Stimulated activated CD4-positive, alpha-beta T cell treated with anti-CD3 and anti-CD28 coated beads, Interleukin-2, amount 100 ng/mL, for 24 hours (primary cell): Measurements from ENCODE around the gene CRYGS.
"Not testable (repeated sequence)": the region's sequence is repeated elsewhere in the genome, so short reads cannot be mapped to it uniquely, and the experiment has no call there.

Experiments used
- DNase-seq, 2 donors: peaks; one replicate each; pipeline ENCODE4 v3.0.0-alpha.2; 2020

The CRYGS gene

DNA sequence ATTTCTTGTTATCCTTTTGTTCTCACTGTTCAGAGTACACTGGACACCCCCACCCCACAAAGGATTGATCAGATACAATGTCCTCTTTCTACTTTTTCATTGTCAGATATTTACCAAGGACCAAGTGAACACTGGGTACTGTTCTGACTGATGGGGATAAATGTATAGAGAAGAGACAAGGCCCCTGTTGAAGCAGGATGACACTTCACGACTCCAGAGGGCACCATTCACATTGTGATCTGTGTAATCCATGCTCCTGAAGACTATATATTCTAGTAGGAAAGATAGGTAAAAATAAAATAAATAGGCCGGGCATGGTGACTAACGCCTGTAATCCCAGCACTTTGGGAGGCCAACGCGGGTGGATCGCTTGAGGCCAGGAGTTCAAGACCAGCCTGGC lies 7.2 kb upstream of the CRYGS start:
- DNase-seq, result no peak

- DNase-seq, result no peak
Observed at GRCh38 chr3:186549497-186549896, 5.3 kb upstream of the CRYGS start.

- no peak for DNase-seq
Observed at GRCh38 chr3:186540835-186541226, 3.3 kb downstream of the CRYGS start.

GRCh38 chr3:186540221-186540834 lies 3.9 kb downstream of the CRYGS start:
- peak; percentile 83 to 87 for DNase-seq

- DNase-seq, result no peak
Observed at GRCh38 chr3:186538779-186539178, 5.4 kb downstream of the CRYGS start.

DNA sequence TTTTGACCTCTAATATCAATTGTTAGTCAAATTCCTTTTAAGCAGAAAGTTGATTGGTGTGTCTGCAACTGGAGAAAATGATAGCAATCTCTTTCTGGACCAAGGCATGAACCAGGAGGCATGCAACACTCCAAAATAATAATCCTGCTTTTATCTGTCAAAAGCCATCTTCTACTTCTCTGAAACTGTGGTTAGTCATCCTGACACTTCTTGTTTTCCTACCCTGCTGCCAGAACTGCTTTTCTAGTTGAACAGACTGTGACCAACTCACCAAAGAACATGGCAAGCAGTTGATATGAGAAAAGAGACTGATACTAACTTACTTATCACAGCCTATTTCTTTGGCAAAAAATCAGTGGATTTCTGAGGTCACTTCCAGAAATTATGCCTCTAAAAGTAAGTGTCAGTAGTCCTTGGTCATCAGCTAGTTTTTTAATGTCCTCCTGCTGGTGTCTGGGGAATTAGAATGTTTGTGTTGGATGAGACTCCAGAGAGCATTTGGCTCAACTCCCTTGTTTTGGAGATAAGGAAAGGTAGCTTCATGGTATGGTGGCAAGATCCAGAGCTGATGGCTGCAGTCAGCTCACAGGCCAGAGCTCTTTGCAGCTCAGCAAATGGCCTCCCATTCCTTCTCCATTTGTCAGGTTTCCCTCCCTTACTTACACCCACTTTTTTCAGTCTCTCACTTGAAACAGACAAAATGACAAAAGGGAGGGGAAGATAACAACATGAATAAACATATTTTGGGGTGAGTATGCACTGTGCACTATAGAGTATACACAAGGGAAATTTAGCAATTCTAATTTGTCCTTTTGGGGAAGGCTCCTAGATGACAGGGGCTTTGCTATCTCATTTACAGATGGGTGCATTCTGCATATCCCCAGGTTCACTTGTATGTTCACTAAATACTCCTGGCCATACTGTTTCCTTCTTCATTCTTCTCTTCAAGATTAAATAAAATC lies 7.0 kb downstream of the CRYGS start:
- DNase-seq, result no peak

DNA sequence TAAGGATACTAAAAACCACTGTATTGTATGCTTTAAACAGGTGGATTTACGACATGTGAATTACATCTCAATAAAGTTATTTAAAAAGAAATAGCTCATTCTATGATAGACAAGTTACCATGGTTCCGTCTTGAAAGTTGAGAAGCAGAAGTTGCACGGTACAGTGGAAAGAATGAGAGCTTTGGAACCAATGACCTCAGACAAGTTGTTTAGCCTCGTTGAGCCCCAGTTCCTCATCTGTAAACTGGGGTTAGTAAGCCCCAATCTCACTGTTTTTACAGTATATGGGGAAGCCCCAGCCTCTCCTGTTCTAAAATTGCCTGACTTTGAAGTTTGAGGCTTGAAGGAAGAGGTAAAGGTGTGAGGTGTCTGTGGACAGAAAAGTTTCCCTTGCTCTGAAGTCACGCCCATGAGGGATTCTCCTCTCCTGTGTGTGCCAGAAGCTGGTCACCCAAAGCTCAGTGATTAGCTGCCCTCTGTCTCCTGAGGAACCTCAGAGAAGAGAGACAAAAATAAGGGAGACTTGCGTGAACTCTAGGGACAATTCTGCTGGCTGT lies 10.0 kb downstream of the CRYGS start:
- peak; percentile 48 to 58 for DNase-seq

GRCh38 chr3:186532598-186533072 lies 11.5 kb downstream of the CRYGS start:
- no peak for DNase-seq

- DNase-seq, result not testable (repeated sequence)
Observed at GRCh38 chr3:186531694-186532093, 12.5 kb downstream of the CRYGS start.

DNA sequence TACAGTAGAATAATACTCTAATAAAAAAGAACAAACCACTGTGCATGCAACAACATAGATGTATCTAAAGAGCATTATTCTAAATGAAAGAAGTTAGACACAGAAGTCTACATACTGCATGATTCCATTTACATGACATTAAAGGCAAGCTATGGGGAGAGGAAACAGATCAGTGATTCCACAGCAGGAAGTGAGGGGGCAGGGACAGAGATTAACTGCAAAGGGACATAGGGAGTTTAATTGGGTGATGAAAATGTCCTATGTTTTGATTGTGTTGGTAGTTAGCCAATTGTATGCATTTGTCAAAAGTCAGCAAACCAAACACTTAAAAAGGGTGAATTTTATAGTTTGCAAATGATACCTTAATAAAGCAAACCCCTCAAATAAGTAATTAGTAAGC lies 13.8 kb downstream of the CRYGS start:
- no peak for DNase-seq

DNA sequence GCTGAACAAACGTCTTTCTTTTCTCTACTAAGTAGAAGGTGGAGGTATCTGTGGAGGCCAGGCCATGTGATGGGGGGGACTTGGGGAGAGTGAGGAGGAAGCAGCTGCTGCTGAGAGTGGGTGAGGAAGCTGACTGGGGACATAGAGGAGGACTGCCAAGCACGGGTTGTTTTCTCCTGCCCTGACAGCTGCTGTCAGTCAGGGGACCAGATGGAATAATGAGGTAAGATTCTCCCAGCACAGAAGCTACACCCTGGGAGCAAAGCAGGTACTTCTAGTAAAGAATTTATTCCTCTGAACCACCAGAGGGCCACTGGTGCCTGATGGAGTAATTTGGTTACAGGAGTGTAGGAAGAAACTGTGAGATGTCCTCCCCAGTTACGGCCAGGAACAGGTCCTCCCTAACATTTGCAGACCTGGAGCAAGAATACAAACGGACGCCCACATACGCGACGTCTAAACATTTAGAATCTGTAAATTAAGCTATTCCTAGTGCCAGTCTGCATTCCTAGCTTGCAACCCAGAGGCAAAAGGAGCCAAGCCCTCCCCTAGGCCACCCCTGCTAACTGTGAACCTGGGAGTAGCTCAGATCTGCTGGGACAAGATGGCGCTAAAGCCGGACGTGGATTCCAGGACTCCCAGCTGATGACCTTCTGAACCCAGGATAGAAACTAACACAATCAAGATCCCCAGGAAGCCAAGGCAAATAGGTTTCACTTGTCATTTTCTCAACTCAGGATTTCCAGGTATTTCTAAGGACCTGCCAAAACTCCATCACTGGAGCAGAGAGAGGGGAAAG lies 14.8 kb downstream of the CRYGS start:
- no peak for DNase-seq

DNA sequence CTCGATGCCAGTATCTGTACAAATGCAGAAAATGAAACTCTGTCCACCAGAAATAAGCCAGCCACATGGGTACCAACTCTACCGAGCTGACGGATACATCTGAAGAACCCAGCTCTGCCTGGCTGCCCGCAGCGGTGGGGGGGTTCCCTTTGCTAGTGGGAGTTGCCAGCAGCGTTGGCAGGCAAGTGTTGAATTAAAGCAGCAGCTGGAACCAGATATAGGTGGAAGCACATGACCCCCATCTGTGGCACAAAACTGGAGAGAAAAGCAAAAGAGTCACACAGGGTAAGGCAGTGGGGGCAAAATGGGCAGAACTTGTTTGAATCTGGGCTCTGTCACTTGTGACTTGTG lies 17.9 kb downstream of the CRYGS start:
- no peak for DNase-seq

DNA sequence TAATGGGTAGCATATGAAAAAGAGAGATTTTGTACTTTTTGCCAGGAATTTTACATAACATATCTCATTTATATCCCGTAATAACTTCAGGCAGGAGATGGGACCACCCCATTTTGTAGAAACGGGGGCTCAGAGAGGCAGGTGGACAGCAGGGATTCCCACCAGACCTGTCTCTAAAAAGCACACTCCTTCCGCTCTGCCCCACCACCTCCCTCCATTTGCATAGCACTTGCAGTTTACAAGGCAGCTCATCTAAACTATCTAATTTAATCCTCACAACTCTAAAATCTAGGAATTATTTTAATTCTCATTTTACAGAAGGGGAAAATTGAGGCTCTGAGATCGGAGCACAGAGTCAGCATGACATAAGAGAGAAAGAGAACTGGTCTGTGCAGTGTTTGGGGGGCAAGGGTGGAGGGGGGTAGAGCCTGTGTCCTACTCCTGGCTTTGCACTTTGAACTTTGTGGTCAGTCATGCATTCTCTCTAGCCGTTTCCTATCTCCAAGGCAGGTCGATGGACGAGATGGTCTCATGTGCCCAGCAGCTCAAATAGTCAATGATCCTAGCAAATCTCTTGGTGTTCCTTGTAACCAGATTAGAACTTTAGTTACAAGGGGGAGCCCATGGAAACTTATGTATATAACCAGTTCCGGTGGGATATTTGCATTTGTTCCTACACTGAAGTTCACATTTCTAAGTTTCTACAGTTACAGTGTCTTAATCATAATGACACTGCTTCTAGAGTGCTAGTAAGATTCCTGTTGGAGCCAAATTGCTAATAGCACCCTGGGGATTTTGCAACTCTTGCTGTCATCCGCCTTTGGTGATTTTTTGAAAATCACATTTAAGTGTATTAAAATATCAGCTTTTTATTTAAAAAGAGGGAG lies 18.6 kb downstream of the CRYGS start:
- no peak for DNase-seq

- no peak for DNase-seq
Observed at GRCh38 chr3:186524616-186525015, 19.6 kb downstream of the CRYGS start.

- DNase-seq, result no peak
Observed at GRCh38 chr3:186523434-186523833, 20.7 kb downstream of the CRYGS start.

DNA sequence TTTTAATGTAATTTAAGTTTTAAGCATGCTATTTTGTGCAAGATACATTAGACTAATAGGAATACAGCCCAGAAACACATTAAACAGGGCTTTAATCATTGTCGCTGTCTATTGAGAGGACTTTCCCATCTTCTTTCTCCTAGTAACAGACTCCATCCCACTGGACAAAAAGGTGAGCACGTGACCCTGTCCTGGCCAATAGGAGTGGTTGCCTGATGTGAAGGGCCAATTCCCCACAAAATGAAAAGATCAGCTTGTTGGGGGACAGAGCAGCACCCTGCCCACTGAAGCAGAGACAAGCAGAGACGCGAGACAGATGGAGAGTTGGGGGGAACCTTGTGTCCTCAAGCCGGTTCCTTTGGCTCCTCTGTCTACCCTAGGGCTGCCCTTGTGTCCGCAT lies 21.2 kb downstream of the CRYGS start:
- no peak for DNase-seq

DNA sequence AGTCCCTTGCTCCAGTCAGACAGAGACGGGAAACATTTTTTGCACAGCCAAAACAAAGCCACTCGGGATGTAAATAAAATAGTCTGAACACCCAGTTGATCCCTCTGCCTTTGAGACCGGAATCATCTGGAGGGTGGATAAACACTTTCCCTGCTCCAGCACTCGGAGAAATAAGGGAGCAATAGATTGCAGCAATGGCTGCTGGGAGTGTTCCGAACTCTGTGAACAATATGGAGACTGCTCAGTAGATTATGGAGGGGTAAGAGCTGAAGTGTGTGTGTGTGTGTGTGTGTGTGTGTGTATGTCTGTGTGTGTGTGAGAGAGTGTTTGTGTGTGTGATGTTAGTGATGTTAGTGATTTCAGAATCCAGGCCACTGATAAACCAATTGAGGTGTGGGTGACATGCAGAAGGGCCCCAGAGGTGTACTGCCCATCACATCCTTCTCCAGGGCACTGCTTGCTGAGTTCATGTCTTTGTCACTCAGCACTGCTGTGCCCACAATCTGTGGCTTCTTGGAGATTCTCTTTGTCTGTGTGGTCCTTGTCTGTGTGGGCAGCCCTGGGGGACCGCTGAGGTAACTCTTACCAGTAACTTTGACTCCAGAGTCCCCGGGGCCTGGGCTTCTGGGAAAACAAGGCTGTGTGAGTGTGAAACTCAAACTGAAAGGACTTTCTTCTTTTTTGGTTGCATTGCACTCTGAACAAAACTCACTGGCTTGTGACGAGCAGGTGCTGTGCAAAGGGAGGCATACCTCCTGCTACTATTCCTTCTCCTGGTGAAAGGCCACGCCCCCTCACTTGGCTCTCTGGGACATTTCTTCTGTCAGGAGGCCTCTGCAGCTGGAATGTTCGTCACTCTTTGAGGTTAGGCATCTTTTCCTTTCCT lies 23.0 kb downstream of the CRYGS start:
- peak; percentile 42 to 54 for DNase-seq

GRCh38 chr3:186520431-186520830 lies 23.7 kb downstream of the CRYGS start:
- no peak for DNase-seq

GRCh38 chr3:186519021-186519658 lies 25.0 kb downstream of the CRYGS start:
- peak; percentile 60 to 65 for DNase-seq

DNA sequence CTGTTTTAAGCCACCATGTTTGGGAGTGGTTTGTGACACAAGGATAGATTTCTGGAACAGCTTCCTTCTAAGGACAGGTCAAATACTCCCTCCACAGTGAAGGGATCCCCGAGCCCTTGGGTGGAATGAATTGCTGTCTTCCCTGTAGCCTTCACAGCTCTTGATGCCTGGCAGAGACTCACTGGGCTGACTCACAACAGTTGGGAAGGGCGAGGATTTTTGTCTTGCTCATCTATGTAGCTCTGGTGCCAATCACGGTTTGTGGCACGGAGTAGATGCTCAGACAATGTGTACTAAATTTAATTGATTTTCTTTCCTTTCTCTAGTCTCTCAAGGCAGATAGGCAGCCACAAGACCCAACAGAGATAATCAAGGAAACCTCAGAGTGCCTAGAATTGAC lies 27.0 kb downstream of the CRYGS start:
- DNase-seq, result no peak
